ENCODE results near the gene EFNB2. TPM values are rescaled to one million over a fixed set of nuclear protein-coding genes. Genes with fewer than 3 reads are reported as not detected.

Gene EFNB2, protein sequence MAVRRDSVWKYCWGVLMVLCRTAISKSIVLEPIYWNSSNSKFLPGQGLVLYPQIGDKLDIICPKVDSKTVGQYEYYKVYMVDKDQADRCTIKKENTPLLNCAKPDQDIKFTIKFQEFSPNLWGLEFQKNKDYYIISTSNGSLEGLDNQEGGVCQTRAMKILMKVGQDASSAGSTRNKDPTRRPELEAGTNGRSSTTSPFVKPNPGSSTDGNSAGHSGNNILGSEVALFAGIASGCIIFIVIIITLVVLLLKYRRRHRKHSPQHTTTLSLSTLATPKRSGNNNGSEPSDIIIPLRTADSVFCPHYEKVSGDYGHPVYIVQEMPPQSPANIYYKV
- 70.9 TPM for total RNA-seq

GRCh38 chr13:106535552-106536243, at the start of gene EFNB2:
Gene EFNB2 (minus strand): TSS chr13:106535662. CDS start chr13:106534964, 698 bp downstream.

DNA sequence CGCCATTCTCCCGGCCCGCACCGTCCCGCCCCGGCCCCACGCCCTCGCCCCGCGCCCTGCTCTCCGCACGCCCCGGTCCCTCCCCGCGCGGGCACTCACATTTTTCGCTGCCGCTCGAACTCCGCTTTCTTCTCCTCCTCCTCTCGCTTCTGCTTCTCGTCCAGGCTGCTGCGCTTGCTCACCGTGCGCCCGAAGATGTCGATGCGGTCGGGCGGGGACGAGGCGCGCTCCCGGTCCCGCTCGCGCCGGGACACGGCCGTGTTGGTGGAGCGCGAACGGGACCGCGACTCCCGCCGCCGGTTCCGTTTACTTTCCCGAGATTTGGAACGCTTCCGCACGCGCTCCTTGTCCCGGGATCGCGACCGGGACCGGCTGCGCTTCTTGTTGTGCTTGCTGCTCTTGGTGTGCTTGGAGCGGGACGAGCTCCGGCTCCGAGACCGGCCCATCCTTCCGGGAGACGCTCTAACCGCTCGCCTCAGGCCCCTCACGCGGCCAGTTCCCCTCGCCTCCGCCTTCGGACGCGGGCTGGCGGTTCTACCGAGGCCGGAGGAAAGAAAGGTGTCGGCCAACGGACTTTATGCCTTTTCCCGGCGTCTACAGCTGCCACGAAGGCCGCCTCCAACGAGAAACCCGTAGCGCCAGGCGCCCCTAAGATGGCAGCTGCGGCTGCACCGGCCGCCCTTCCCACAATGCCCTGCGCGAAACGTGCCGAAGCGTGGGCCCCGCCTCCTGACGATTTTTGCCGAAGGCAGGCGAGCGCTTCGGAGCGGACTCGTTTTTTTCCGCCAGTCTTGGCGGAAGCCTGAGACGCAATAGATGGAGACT, 32.2 kb upstream of the EFNB2 start, which contains the start of gene ARGLU1:
Gene ARGLU1 (minus strand): TSS at position 664 of the 825 bp plus-strand sequence. CDS start 218 bp downstream, at position 446.

Other genes with a start within 250 kb of the EFNB2 start
- 194 TPM for gene ARGLU1, start 32.5 kb upstream of the EFNB2 start, total RNA-seq